ENCODE results near the gene KLHL18. TPM values are rescaled to one million over a fixed set of nuclear protein-coding genes. Genes with fewer than 3 reads are reported as not detected.
"Not testable (repeated sequence)": the region's sequence is repeated elsewhere in the genome, so short reads cannot be mapped to it uniquely, and the experiment has no call there.

KLHL18 gene
- total RNA-seq, 2 donors from 2014 or later, result 22.6 to 29.0 TPM

DNA sequence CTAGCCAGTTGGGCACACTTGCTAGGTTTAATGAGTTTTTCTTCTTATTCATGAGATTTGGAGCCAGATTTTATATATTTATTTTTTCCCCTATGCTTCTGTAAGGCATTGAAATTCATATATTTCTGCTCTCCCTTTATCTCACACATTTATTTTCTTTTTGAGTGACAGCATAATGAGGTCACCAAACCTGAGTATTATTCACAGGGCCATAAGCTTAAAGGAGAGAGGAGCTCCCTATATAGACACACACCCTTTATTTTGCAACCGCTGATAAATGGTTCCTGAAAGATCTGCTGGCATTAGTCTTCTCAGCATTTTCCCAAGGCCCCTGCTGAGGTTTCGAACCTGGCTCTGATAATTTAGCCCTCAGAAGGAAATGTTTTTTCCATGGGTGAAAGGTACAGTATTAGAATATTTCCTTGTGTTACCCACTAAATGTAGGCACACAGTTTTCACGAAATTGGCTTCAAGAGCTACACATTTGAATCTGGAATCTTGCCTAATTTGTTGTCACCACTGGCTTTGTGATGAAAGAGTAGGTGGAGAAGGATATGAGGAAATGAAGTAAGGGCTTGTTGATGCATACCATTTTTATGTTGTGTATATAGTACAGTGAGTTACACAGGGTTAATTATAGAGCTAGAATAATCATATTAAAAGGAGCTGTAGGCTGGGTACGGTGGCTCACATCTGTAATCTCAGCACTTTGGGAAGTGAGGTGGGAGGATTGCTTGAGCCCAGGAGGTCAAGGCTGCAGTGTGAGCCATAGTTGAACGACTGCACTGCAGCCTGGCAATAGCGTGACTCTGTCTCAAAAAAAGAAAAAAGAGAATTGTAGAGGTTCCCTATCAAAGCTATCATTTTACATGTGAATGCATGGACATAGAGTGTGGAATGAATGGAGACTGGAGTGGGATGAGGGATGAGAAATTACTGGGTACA, 6.5 kb downstream of the KLHL18 start:
- ATAC-seq (replicated peaks in 1 of 2), result no peak
- no peaks in the 10 kb centered on the region for H3K9me3 Mint-ChIP-seq
- peaks cover 33% of the 10 kb centered on the region for H3K4me1 Mint-ChIP-seq (ENCODE audit: low read depth)
- H3K27me3 Mint-ChIP-seq (ENCODE audit: low read depth), result no peaks in the 10 kb centered on the region
- no peak overlapping the region for H3K27ac Mint-ChIP-seq
- DNase-seq, result no peak
- H3K4me3 Mint-ChIP-seq, result no peak overlapping the region
- H3K36me3 Mint-ChIP-seq (ENCODE audit: insufficient read depth in 2 of 2), result peaks cover 2 to 11% of the 10 kb centered on the region in 2 donors

DNA sequence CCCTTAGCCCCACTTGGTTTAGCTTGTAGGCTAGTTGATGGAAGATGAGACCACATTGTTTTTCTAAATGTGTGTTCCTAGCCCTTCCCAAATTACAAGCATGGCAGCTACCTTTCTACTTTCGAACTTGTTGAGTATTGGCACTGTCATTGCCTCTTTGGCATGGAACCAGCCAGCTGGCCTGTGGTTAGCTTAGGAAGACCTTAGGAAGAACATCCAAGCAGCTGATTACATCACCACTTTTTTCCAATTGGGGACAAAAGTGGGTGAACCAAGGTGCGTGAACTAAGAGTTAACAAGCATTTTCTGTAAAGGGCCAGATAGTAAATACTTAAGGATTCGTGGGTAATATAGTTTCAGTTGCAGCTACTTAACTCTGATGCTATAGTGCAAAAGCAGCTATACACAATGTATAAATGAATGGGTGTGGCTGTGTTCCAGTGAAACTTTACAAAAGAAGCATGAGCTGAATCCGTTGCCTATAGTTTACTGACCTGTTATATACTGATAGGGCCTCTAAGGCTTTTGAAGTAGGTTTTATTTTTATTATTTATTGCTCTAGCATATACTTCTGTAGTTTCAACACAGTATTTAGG, 8.5 kb downstream of the KLHL18 start:
- Mint-ChIP-seq H3K27ac (no peak overlapping the region), H3K36me3 (ENCODE audit: insufficient read depth in 2 of 2) (peaks cover 2 to 11% of the 10 kb centered on the region in 2 donors), H3K9me3 (no peaks in the 10 kb centered on the region), H3K4me3 (no peak overlapping the region), H3K27me3 (ENCODE audit: low read depth) (no peaks in the 10 kb centered on the region), H3K4me1 (ENCODE audit: low read depth) (peaks cover 27% of the 10 kb centered on the region)
- DNase-seq, result no peak
- no peak for ATAC-seq (replicated peaks in 1 of 2)

DNA sequence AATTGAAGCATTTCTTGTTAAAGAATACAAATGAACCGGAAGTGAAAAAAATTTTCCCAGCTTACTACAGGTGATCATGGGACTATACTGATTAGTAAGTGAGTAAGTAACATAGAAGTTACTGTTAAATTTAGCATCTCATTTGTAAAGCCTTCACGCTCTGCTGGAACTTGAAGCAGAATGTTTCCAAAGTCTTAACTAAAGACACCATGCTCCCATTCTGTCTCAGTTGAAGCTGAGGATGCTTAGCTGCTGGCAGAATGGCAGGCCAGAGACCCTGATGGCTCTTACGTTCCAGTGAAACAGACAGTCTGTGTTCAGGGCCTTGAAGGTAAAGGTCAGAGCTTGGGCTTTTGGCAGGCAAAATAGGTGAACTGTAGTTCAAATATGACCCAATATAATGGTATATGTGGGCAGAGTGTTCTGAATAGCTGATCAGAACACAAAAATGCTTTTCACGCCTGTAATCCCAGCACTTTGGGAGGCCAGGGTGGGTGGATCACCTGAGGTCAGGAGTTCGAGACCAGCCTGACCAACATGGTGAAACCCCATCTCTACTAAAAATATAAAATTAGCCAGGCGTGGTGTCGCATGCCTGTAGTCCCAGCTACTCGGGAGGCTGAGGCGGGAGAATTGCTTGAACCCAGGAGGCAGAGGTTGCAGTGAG, 9.1 kb downstream of the KLHL18 start:
- not testable (repeated sequence) for DNase-seq; H3K9me3 Mint-ChIP-seq; ATAC-seq (replicated peaks in 1 of 2); H3K27me3 Mint-ChIP-seq (ENCODE audit: low read depth); H3K27ac Mint-ChIP-seq; H3K4me3 Mint-ChIP-seq
- peaks cover 2 to 11% of the 10 kb centered on the region in 2 donors for H3K36me3 Mint-ChIP-seq (ENCODE audit: insufficient read depth in 2 of 2)
- peaks cover 25% of the 10 kb centered on the region for H3K4me1 Mint-ChIP-seq (ENCODE audit: low read depth)

DNA sequence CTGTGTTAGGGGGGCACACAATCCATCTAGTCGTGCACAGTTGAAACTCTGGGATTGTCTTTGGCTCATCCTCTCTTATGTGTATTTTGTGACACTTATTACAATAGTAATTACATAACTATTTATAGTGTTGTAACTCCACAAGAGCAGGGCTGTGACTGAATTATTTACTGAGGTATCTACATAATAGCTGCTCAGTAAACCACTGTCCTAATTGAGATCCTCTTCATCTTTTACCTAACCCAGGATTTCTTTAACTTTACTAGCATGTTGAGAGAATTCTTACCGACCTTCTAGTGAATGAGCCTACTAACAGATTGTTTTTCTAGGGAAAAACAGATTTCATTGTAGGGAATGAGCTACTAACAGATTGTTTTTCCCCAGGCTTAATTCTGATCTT, 11.1 kb downstream of the KLHL18 start:
- Mint-ChIP-seq H3K36me3 (ENCODE audit: insufficient read depth in 2 of 2) (peaks cover 0 to 3% of the 10 kb centered on the region in 2 donors), H3K4me3 (no peak overlapping the region), H3K9me3 (no peaks in the 10 kb centered on the region), H3K27me3 (ENCODE audit: low read depth) (no peaks in the 10 kb centered on the region), H3K27ac (no peak overlapping the region), H3K4me1 (ENCODE audit: low read depth) (peaks cover 28% of the 10 kb centered on the region)
- no peak for DNase-seq
- ATAC-seq (replicated peaks in 1 of 2), result no peak

DNA sequence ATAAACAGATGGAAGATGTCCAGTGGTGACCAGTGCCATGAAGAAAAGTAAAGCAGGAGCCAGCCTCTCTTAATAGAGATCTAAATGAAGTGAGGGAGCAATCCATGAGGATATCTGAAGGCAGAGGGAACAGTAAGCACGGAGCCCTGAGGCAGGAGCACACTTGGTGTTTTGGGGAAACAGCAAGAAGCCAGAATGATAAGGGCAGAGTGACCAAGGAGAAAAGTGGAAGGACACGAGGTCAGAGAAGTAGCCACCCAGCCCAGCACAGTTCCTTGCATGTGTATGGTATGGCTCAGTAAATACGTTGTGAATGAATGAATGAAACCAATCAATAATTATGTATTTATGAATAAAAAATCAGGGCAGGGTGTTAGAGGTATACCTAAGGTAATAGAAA, 11.6 kb downstream of the KLHL18 start:
- H3K9me3 Mint-ChIP-seq, result no peaks in the 10 kb centered on the region
- no peak for ATAC-seq (replicated peaks in 1 of 2)

DNA sequence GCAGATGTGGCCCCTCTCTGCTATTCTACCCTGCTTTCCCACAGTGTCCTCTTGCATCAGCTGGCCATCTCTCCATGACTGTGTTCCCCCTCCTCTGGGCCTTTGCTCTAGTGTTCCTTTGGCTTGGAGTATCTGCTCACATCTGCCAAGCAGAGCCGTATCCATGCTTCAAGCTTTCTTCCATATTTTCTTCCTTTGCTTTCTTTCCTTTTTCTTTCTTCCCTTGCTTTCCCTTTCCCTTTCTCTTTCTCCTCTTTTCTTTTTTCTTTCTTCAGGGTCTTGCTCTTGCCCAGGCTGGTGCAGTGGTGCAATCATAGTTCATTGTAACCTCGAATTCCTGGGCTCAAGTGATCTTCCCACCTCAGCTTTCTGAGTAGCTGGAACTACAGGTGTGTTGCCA, 12.6 kb downstream of the KLHL18 start:
- Mint-ChIP-seq H3K36me3 (ENCODE audit: insufficient read depth in 2 of 2) (peaks cover 0 to 3% of the 10 kb centered on the region in 2 donors), H3K4me1 (ENCODE audit: low read depth) (peaks cover 28% of the 10 kb centered on the region), H3K4me3 (no peak overlapping the region), H3K27me3 (ENCODE audit: low read depth) (no peaks in the 10 kb centered on the region), H3K9me3 (no peaks in the 10 kb centered on the region), H3K27ac (no peak overlapping the region)
- DNase-seq (no peak), ATAC-seq (replicated peaks in 1 of 2) (no peak)

More for the DNA sequence above, 11.6 kb downstream of the KLHL18 start:
- DNase-seq, result no peak
- no peaks in the 10 kb centered on the region for H3K27me3 Mint-ChIP-seq (ENCODE audit: low read depth)
- no peak overlapping the region for H3K4me3 Mint-ChIP-seq
- H3K27ac Mint-ChIP-seq, result no peak overlapping the region
- H3K36me3 Mint-ChIP-seq (ENCODE audit: insufficient read depth in 2 of 2), result peaks cover 0 to 3% of the 10 kb centered on the region in 2 donors
- peaks cover 29% of the 10 kb centered on the region for H3K4me1 Mint-ChIP-seq (ENCODE audit: low read depth)

DNA sequence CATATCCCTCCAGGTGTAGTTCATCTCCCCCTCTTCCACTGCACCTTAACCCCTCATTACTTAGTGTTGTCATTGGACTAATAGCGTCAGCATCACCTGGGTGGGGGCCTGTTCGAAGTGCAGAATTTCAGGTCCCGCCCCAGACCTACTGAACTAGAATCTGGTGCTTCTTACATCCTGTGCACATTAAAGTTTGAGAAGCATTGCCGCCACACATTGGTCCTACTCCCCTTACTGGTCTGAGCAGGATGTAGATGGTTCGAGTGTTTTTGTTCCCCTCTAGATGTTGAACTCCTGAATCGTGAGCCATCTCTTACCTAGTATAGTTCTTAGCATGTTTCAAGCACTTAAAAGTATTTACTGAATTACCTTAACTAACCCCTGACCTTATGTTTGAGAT, 13.2 kb downstream of the KLHL18 start:
- Mint-ChIP-seq H3K27me3 (ENCODE audit: low read depth) (no peaks in the 10 kb centered on the region), H3K36me3 (ENCODE audit: insufficient read depth in 2 of 2) (no peaks in the 10 kb centered on the region), H3K9me3 (no peaks in the 10 kb centered on the region), H3K4me1 (ENCODE audit: low read depth) (peaks cover 22% of the 10 kb centered on the region), H3K27ac (peak overlapping the region; percentile 20), H3K4me3 (no peak overlapping the region)
- no peak for ATAC-seq (replicated peaks in 1 of 2)
- no peak for DNase-seq

DNA sequence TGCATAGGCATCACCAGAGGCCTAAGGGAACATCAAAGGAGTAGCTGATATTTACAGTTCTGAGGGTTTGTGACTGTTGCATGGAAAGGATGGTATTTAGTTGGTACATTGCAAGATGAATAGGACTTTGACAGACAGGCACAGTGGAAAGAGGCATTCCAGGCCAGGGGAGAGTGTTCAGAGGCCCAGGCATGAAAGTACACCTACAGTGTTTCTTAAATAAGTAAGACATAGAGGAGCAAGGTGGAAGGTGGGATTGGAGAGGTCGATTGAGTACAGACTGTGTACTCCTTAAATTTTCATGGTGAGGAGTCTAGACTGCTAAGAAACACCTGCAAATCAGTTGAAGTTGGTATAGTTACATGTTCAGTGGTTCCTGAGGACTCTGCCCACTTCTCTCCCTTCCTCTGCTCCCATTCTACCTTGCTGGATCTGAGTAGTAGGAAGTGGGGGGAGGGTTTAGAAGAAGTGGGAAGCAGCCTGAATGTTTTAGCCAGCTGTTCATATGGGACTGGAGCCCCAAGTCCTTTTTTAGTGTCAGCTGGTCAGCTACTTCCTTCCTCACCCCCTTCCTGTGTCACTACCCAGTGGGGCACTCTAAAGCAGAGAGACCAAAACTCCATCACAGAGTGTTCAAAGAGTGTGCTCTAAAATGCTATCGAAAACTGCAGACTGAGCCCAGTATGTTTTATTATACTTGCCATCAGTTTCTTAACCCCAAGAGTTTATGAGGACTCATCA, 14.0 kb downstream of the KLHL18 start:
- Mint-ChIP-seq H3K36me3 (ENCODE audit: insufficient read depth in 2 of 2) (no peaks in the 10 kb centered on the region), H3K27me3 (ENCODE audit: low read depth) (no peaks in the 10 kb centered on the region), H3K4me3 (no peak overlapping the region), H3K27ac (peak overlapping the region; percentile 20), H3K4me1 (ENCODE audit: low read depth) (peaks cover 22% of the 10 kb centered on the region), H3K9me3 (no peaks in the 10 kb centered on the region)
- ATAC-seq (replicated peaks in 1 of 2) (no peak), DNase-seq (no peak)

DNA sequence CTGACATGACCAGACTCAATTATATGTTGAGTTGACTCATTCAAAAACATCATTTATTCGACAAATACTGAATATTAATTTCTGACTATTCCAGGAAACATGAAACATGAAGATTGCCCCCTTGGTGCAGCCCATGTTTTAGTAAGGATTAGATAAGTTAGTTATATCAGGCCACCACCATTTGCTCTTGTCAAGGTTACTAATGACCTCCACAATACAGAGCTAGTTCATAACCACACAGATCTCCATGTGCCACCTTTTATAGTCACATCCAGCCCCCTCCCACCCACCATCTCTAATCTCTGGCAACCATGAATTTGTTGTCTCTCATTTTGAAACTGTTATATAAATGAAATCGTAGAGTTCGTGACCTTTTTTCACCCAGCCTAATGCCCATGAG, 15.7 kb downstream of the KLHL18 start:
- ATAC-seq (replicated peaks in 1 of 2), result no peak
- peaks cover 22% of the 10 kb centered on the region for H3K4me1 Mint-ChIP-seq (ENCODE audit: low read depth)

DNA sequence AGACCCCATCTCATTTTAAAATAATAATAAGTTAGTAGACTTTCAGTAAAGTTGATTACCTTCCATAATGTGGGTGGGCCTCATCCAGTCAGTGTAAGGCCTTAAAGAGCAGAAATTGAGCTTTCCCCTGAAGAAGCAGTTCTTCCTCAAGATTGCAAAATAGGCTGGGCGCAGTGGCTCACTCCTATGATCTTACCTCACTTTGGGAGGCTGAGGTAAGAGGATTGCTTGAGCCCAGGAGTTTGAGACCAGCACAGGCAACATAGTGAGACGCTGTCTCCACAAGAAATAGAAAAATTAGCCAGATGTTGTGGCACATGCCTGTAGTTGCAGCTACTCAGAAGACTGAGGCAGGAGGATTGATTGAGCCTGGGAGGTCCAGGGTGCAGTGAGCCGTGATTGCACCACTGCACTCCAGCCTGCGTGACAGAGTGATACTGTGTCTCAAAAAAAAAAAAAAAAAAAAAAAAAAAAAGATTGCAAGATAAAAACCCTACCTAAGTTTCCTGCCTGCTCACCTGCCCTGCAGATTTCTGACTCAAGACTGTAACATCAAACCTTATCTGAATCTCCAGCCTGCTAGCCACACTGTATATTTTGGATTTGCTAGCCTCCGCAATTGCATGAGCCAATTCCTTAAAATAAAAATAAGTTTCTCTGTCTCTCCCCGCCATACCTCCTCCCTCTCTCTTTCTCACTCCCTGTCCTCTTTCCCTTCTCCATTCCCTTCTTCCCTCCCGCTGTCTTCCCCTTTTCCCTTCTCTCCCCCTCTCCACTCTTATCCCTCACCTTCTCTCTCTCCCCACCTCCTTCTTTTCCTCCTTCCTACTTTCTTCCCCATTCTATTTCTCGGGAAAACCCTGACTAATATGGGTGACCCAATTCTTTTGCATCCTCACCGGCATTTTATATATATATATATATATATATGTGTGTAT, 16.9 kb downstream of the KLHL18 start:
- Mint-ChIP-seq H3K9me3 (no peaks in the 10 kb centered on the region), H3K4me3 (no peak overlapping the region), H3K4me1 (ENCODE audit: low read depth) (peaks cover 16% of the 10 kb centered on the region), H3K36me3 (ENCODE audit: insufficient read depth in 2 of 2) (peaks cover 0 to 2% of the 10 kb centered on the region in 2 donors), H3K27me3 (ENCODE audit: low read depth) (no peaks in the 10 kb centered on the region), H3K27ac (no peak overlapping the region)
- DNase-seq (no peak), ATAC-seq (replicated peaks in 1 of 2) (no peak)

More for the DNA sequence above, 15.7 kb downstream of the KLHL18 start:
- Mint-ChIP-seq H3K27me3 (ENCODE audit: low read depth) (no peaks in the 10 kb centered on the region), H3K9me3 (no peaks in the 10 kb centered on the region), H3K36me3 (ENCODE audit: insufficient read depth in 2 of 2) (peaks cover 0 to 2% of the 10 kb centered on the region in 2 donors), H3K4me3 (no peak overlapping the region), H3K27ac (peak overlapping the region; percentile 39)
- DNase-seq, result no peak

DNA sequence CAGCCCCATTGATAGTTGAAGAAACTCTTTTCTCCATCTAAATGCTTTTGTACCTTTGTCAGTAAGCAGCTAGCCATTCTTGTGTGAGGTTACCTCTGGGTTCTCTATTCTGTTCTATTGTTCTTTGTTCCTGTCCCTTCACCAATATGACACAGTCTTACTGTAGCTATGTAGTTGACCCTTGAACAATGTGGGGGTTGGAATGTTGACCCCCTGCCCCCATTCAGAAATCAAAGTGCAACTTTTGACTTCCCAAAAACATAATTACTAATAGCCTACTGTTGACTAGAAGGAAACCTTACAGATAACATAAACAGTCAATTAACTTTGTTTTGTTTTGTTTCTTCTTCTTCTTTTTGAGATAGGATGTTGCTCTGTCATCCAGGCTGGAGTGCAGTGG, 18.7 kb downstream of the KLHL18 start:
- peaks cover 0 to 2% of the 10 kb centered on the region in 2 donors for H3K36me3 Mint-ChIP-seq (ENCODE audit: insufficient read depth in 2 of 2)
- DNase-seq (no peak), ATAC-seq (replicated peaks in 1 of 2) (no peak)
- H3K4me3 Mint-ChIP-seq, result no peak overlapping the region
- no peaks in the 10 kb centered on the region for H3K9me3 Mint-ChIP-seq
- peaks cover 10% of the 10 kb centered on the region for H3K4me1 Mint-ChIP-seq (ENCODE audit: low read depth)
- H3K27ac Mint-ChIP-seq, result no peak overlapping the region
- no peaks in the 10 kb centered on the region for H3K27me3 Mint-ChIP-seq (ENCODE audit: low read depth)

DNA sequence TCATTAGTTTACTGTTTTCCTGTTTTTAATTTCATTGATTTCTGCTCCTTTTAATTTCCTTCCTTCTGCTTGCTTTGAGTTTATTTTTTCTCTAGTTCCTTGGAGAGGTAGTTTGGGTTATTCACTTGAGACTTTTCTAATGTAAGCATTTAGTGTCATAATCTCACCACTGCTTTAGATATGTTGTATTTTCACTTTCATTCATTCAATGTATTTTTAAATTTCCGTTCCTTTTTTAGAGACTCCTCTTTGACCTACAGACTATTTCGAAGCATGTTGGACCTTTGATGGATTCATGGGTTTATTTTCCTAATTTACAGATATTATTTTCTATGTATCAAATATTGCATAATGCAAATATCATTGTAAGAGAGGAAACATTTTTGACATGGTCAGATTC, 23.3 kb downstream of the KLHL18 start:
- Mint-ChIP-seq H3K9me3 (no peaks in the 10 kb centered on the region), H3K4me3 (no peak overlapping the region), H3K27ac (no peak overlapping the region), H3K4me1 (ENCODE audit: low read depth) (no peaks in the 10 kb centered on the region), H3K27me3 (ENCODE audit: low read depth) (no peaks in the 10 kb centered on the region), H3K36me3 (ENCODE audit: insufficient read depth in 2 of 2) (peaks cover 5 to 6% of the 10 kb centered on the region in 2 donors)
- DNase-seq, result no peak
- no peak for ATAC-seq (replicated peaks in 1 of 2)
